HCT116 (cell line): ENCODE results near the gene ATP2B3. TPM values are rescaled to one million over a fixed set of nuclear protein-coding genes. Genes with fewer than 3 reads are reported as not detected.

Experiments used
- ATAC-seq: fragments of 200-7000 bp; cut with Tn5 transposase; 2 replicates; pipeline ENCODE4 v1.9.1; 2020; ENCODE audit warnings: mild to moderate bottlenecking, moderate library complexity
- BruUV-seq: library from RNA; stranded (reverse); fragments of 400-500 nt; replicated peaks from 2 replicates; lab custom pipeline; 2021; lab: Mats Ljungman, UMichigan
- CTCF ChIA-PET: fragments of 300-600 bp; sonication (Branson Sonifier 250); formaldehyde crosslinking; loops from one replicate; lab custom pipeline; 2021; ENCODE audit warnings: antibody characterized with exemption; lab: Charles Lee
- POLR2A ChIA-PET: fragments of 300-600, 350-600 bp; sonication (Branson Sonifier 250); formaldehyde crosslinking; loops from one replicate; lab custom pipeline; 2021; ENCODE audit warnings: antibody characterized with exemption; lab: Charles Lee
- RAD21 ChIA-PET, 2 experiments: fragments of 300-600 bp; sonication (Branson Sonifier 250); formaldehyde crosslinking; loops; one replicate each; lab custom pipeline; 2023; ENCODE audit warnings: low total read pairs in 2 of 2; ENCODE audit not compliant: uncharacterized antibody in 2 of 2, unreplicated experiment in 2 of 2, low non-redundant PET in 1 of 2; lab: Charles Lee
- DNase-seq: peaks from one replicate; pipeline ENCODE4 v3.0.0-alpha.2; 2010; ENCODE audit warnings: low read depth, low spot score
- H2AFZ ChIP-seq: fragments of 200-600 bp; shearing (Covaris generic), sonication (generic); 2 replicates; pipeline ENCODE4 v1.6.1; 2017; ENCODE audit warnings: low read depth, mixed run types, mixed read lengths, antibody characterized with exemption, low read length; ENCODE audit not compliant: poor library complexity, severe bottlenecking
- H3K27ac ChIP-seq: 2 replicates; pipeline ENCODE4 v1.5.1; 2012; ENCODE audit warnings: low read depth, low read length
- H3K27me3 ChIP-seq: fragments of 200-600 bp; sonication (generic); 2 replicates; pipeline ENCODE4 v1.6.1; 2016; ENCODE audit warnings: mixed run types, low read length, mixed read lengths; ENCODE audit not compliant: insufficient read depth
- H3K36me3 ChIP-seq, 2 experiments: fragments of 200-500 bp in 1 of 2; fragments of 200-600 bp in 1 of 2; sonication (Bioruptor generic) in 1 of 2; sonication (generic) in 1 of 2; 2 replicates each; pipeline versions ENCODE4 v1.5.1 to v1.6.1; 2014 to 2016; ENCODE audit warnings: low read length in 2 of 2, inconsistent platforms in 1 of 2, mixed read lengths in 1 of 2, mixed run types in 1 of 2; ENCODE audit not compliant: insufficient read depth in 2 of 2, control insufficient read depth in 1 of 2
- H3K4me1 ChIP-seq, 2 experiments: fragments of 200-600 bp in 1 of 2; sonication (generic) in 1 of 2; 2 replicates each; pipeline versions ENCODE4 v1.5.1 to v1.6.1; 2012 to 2017; ENCODE audit warnings: low read length in 2 of 2, inconsistent platforms in 1 of 2, mild to moderate bottlenecking in 1 of 2, mixed read lengths in 1 of 2, mixed run types in 1 of 2, moderate library complexity in 1 of 2; ENCODE audit not compliant: insufficient read depth in 2 of 2, control insufficient read depth in 1 of 2
- H3K4me2 ChIP-seq: fragments of 200-600 bp; sonication (generic); 2 replicates; pipeline ENCODE4 v1.6.1; 2017; ENCODE audit warnings: mixed run types, low read length, mixed read lengths
- H3K4me3 ChIP-seq, 2 experiments: fragments of 200-600 bp in 1 of 2; sonication (generic) in 1 of 2; replicated peaks in 1 of 2; 2 replicates each; pipeline ENCODE4 v1.5.1; 2011 to 2016; ENCODE audit warnings: low read length in 2 of 2, control low read depth in 1 of 2, low read depth in 1 of 2, mild to moderate bottlenecking in 1 of 2, mixed read lengths in 1 of 2, mixed run types in 1 of 2
- H3K79me2 ChIP-seq: fragments of 200-600 bp; sonication (generic); 2 replicates; pipeline ENCODE4 v1.6.1; 2017; ENCODE audit warnings: mild to moderate bottlenecking, mixed run types, low read length, moderate library complexity, mixed read lengths; ENCODE audit not compliant: insufficient read depth
- H3K9ac ChIP-seq: fragments of 200-600 bp; sonication (generic); 2 replicates; pipeline ENCODE4 v1.6.1; 2016; ENCODE audit warnings: low read length, mixed read lengths
- H3K9me2 ChIP-seq: fragments of 200-600 bp; sonication (generic), shearing (Covaris generic); 2 replicates; pipeline ENCODE4 v1.6.1; 2017; ENCODE audit warnings: mixed run types, mild to moderate bottlenecking, moderate library complexity; ENCODE audit not compliant: insufficient read depth
- H3K9me3 ChIP-seq, 2 experiments: fragments of 200-500 bp in 1 of 2; fragments of 200-600 bp in 1 of 2; sonication (Bioruptor generic) in 1 of 2; sonication (generic) in 1 of 2; 2 replicates each; pipeline ENCODE4 v1.6.1; 2014 to 2017; ENCODE audit warnings: low read length in 2 of 2, mixed read lengths in 2 of 2, inconsistent platforms in 1 of 2, low read depth in 1 of 2, mild to moderate bottlenecking in 1 of 2, mixed run types in 1 of 2, moderate library complexity in 1 of 2; ENCODE audit not compliant: control insufficient read depth in 1 of 2, insufficient read depth in 1 of 2
- H4K20me1 ChIP-seq: fragments of 200-600 bp; sonication (generic), shearing (Covaris generic); 2 replicates; pipeline ENCODE4 v1.6.1; 2017; ENCODE audit warnings: mixed run types, mild to moderate bottlenecking, moderate library complexity; ENCODE audit not compliant: insufficient read depth
- ATF3 ChIP-seq: IDR thresholded peaks from 2 replicates; pipeline ENCODE4 v1.6.1; 2012
- CBX3 ChIP-seq: IDR thresholded peaks from 2 replicates; pipeline ENCODE4 v1.6.1; 2012; ENCODE audit warnings: low read depth
- CEBPB ChIP-seq: IDR thresholded peaks from 2 replicates; pipeline ENCODE4 v1.6.1; 2012; ENCODE audit warnings: low read depth
- CTCF ChIP-seq, 3 experiments: fragments of 200-600 bp in 1 of 3; sonication (generic) in 1 of 3; IDR thresholded peaks in 2 of 3; conservative IDR thresholded peaks in 1 of 3; 2 replicates each; pipeline ENCODE4 v1.5.1; 2012 to 2017; ENCODE audit warnings: low read depth in 2 of 3, low read length in 2 of 3, antibody characterized with exemption in 1 of 3, borderline replicate concordance in 1 of 3, control low read depth in 1 of 3, mild to moderate bottlenecking in 1 of 3, mixed read lengths in 1 of 3, mixed run types in 1 of 3, moderate library complexity in 1 of 3; ENCODE audit not compliant: insufficient read depth in 1 of 3
- EGR1 ChIP-seq: IDR thresholded peaks from 2 replicates; pipeline ENCODE4 v1.6.1; 2012; ENCODE audit warnings: low read depth
- ELF1 ChIP-seq: IDR thresholded peaks from 2 replicates; pipeline ENCODE4 v1.6.1; 2012; ENCODE audit warnings: low read depth, borderline replicate concordance
- EZH2phosphoT487 ChIP-seq: fragments of 200-600 bp; IDR thresholded peaks from 2 replicates; pipeline ENCODE4 v1.6.1; 2018; ENCODE audit warnings: antibody characterized with exemption, borderline replicate concordance
- POLR2A ChIP-seq: IDR thresholded peaks from 2 replicates; pipeline ENCODE4 v1.7.0; 2011; ENCODE audit warnings: borderline replicate concordance; ENCODE audit not compliant: insufficient read depth, insufficient read length; ENCODE audit errors: extremely low read depth
- RAD21 ChIP-seq: IDR thresholded peaks from 2 replicates; pipeline ENCODE4 v1.6.1; 2012; ENCODE audit warnings: low read depth, mild to moderate bottlenecking
- SP1 ChIP-seq: IDR thresholded peaks from 2 replicates; pipeline ENCODE4 v1.6.1; 2012; ENCODE audit warnings: low read depth
- ZNF274 ChIP-seq: fragments of 200-500 bp; sonication (Bioruptor generic); IDR thresholded peaks from 2 replicates; pipeline ENCODE4 v1.6.1; 2014; ENCODE audit warnings: mild to moderate bottlenecking, low read depth, low read length, inconsistent platforms
- intact Hi-C: fragments of 100-400 bp; cut with micrococcal nuclease; formaldehyde crosslinking; loops from 2 replicates; pipeline ENCODE4 v1.10.0; 2022
- total RNA-seq: library from RNA; stranded (reverse); gene quantifications from one replicate; pipeline ENCODE4 v1.2.1, GENCODE V29; 2021; ENCODE audit not compliant: unreplicated experiment

Gene ATP2B3
- total RNA-seq, 1 experiment from 2014 or later = not detected

- Histone ChIP-seq H3K36me3 (no peaks in the 10 kb centered on the region), H3K27me3 (no peaks in the 10 kb centered on the region), H3K9me3 (no peaks in the 10 kb centered on the region), H3K4me2 (no peak overlapping the region), H3K9ac (no peak overlapping the region), H3K9me2 (no peaks in the 10 kb centered on the region), H3K27ac (no peak overlapping the region), H4K20me1 (no peaks in the 10 kb centered on the region), H3K4me3 (no peak overlapping the region), H3K4me1 (no peaks in the 10 kb centered on the region)
- CTCF ChIA-PET = no interaction called here
- no TSS peak for BruUV-seq
- intact Hi-C loops = no loop called here
- POLR2A ChIA-PET = no interaction called here
- RAD21 ChIA-PET = no interaction called here
- no peak for DNase-seq
- TF ChIP-seq ATF3 (no peak), ELF1 (no peak), EGR1 (no peak), CTCF (IDR thresholded peaks at IDR 0.05 in 2 of 3, conservative IDR thresholded peaks at IDR 0.05 in 1 of 3; ENCODE audit: borderline replicate concordance in 1 of 3, insufficient read depth in 1 of 3, low read depth in 2 of 3, low read length in 2 of 3) (no peak), CEBPB (no peak), POLR2A (no peak), CBX3 (no peak), EZH2phosphoT487 (no peak), SP1 (no peak), RAD21 (no peak), ZNF274 (no peak)
- TF ChIP-seq, all 23 proteins: peak for 0
- ATAC-seq = no peak
- Histone ChIP-seq H3K79me2 (no peaks in the 10 kb centered on the region), H2AFZ (no peak overlapping the region)
These were observed 107.0 kb downstream of the ATP2B3 start for GRCh38 chrX:153624196-153625091.
